Stimulated activated CD4-positive, alpha-beta T cell treated with anti-CD3 and anti-CD28 coated beads, TNF-alpha, amount 100 ng/mL, for 1 hour (primary cell): Measurements from ENCODE around the gene BRICD5.

Experiments
- DNase-seq, 3 donors: peaks; one replicate each; pipeline ENCODE4 v3.0.0-alpha.2; 2020; ENCODE audit warnings: low read depth in 3 of 3, low spot score in 1 of 3

Gene BRICD5

DNA sequence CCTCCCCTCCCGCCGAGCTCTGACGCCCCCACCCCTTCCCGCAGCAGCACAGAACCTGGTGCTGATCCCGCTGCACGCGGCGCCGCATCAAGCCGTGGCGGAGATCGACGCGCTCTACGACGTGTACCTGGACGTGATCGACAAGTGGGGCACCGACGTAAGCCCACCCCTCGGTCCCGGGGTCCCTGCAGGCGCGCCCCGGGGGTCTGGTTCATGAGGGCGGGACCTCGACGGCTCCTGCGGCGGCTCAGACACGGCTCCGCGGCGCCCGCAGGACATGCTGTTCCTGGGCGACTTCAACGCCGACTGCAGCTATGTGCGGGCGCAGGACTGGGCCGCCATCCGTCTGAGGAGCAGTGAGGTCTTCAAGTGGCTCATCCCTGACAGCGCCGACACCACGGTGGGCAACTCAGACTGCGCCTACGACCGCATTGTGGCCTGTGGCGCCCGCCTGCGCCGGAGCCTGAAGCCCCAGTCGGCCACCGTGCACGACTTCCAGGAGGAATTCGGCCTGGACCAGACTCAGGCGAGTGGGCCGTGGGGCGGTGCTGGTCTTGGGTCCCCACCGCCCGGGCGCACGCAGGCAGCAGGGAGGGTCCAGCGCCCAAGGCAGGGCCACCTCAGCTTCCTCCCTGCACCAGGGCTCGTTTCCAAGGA is 27.0 kb upstream of the BRICD5 start:
- no peak for DNase-seq

DNA sequence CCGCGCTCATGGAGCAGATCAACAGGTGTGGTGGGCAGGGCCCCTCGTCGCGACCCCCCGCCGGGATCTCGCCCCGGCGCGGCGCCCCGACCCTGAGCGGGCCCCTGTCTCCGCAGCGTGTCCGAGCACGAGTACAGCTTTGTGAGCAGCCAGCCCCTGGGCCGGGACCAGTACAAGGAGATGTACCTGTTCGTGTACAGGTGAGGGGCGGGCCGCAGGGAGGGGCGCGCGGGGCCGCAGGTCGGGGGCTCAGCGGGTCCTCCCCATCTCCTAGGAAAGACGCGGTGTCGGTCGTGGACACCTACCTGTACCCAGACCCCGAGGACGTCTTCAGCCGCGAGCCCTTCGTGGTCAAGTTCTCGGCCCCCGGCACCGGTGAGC is 26.4 kb upstream of the BRICD5 start:
- DNase-seq: no peak

DNA sequence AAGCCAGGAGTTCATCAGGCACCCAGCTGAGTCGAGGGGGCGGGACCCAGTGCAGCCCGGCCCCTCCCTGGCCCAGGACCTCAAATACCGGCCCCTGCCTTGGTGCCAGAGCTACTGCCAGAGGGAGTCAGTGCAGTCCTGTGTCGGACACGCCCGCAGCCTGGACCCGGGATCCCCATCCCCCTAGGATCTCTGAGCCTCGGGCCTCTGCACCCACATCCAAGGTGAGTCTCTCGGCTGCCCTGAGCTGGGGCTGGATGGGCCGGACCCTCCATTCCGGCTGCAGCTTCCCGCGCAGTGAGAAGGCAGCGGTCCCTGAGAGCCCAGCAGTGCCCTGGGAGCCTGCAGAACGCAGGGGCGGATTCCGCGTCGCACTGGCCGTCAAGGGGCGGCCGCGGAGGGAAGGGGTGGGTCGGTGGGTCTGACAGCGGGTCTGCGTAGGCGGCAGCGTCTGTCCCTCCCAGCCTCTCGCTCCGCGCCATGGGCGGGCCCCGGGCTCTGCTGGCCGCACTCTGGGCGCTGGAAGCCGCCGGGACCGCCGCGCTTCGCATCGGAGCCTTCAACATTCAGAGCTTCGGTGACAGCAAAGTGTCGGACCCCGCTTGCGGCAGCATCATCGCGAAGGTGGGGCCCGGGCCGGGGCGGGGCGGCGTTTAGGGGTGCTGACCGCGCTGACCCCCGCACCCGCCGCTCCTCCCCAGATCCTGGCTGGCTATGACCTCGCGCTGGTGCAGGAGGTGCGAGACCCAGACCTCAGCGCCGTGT is 25.9 kb upstream of the BRICD5 start, which contains the start of gene DNASE1L2:
TSS of gene DNASE1L2 (plus strand) at position 108 of the 765 bp plus-strand sequence. CDS start at position 481, 373 bp downstream.
- no peak for DNase-seq

DNA sequence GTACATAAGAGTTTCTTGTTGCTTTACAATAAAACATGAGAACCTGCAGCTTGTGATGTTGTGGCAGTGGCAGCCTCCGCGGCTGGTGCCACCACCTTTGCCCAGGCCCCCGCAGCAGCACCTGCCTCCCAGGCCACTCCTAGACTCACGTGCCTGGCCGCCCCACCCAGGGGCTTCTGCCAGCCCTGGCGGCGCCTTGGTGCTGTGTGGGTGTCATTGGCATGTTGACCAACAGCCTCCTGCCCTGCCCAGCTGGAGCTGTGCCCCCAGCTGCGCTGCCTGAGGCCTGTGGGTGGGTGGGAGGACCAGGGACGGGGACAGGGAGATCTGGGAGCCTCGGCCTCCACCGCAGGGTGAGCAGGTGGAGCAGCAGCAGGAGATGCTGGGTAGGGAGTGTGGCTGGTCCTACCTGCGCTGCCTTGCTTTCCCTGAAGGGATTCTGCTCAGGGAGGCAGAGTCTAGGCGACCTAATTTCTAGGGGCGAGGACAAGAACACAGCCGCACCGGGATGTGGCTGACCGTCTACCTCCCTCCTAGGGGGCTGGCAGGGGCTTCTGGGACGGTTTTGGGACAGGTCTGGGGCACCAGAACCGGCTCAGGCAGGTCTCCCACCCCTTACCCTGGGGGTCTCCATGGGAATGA is 25.2 kb upstream of the BRICD5 start:
- no peak for DNase-seq

DNA sequence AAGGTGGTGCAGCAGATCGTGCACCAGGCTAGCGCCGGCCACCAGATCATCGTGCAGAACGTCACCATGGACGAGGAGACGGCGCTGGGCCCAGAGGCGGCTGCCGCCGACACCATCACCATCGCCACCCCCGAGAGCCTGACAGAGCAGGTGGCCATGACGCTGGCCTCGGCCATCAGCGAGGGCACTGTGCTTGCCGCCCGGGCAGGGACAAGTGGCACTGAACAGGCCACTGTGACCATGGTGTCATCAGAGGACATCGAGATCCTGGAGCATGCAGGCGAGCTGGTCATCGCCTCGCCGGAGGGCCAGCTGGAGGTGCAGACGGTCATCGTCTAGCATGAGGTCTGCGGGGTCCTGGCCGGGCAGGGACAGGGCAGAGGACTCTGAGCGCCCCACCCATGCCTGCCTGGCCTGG is 24.6 kb upstream of the BRICD5 start:
- DNase-seq: no peak

DNA sequence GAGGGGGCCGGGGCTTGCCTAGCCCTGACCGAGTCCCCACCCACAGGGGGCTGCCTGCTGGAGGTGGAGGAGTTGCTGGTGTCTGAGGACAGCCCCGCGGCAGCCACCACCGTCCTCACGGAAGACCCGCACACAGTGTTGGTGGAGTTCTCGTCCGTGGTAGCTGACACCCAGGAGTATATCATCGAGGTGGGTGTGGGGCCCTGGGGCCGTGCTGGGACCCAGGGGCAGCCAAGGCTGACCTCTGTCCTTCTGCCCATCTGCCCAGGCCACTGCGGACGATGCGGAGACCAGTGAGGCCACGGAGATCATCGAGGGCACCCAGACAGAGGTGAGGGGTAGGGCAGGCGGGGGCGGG is 24.1 kb upstream of the BRICD5 start:
- DNase-seq: no peak

DNA sequence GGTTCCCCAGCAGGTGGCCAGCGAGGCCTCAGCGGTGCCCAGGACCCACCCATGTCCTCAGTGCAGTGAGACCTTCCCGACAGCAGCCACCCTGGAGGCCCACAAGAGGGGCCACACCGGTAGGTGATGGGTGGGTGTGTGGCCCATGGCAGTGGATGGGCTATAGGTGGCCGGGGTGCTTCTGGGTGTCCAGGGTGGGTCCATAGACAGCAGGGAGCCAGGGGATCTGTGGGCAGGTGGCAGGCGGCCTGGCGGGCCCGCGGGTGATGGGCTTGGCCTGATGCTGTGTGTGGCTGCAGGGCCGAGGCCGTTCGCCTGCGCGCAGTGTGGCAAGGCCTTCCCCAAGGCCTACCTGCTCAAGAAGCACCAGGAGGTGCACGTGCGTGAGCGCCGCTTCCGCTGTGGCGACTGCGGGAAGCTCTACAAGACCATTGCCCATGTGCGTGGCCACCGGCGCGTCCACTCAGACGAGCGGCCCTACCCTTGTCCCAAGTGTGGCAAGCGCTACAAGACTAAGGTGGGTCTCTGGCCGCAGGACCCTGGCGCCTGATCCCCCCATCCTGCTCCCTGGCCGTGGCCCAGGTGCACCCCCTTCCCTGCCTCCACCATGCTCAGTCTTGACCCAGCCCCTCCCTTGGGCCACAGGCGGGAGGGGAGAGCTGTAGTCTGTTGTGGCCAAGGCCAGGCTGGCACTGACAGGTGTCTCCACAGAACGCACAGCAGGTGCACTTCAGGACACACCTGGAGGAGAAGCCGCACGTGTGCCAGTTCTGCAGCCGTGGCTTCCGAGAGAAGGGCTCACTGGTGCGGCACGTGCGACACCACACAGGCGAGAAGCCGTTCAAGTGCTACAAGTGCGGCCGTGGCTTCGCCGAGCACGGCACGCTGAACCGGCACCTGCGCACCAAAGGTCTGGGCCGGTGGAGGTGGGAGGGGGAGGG is 23.5 kb upstream of the BRICD5 start:
- no peak for DNase-seq

DNA sequence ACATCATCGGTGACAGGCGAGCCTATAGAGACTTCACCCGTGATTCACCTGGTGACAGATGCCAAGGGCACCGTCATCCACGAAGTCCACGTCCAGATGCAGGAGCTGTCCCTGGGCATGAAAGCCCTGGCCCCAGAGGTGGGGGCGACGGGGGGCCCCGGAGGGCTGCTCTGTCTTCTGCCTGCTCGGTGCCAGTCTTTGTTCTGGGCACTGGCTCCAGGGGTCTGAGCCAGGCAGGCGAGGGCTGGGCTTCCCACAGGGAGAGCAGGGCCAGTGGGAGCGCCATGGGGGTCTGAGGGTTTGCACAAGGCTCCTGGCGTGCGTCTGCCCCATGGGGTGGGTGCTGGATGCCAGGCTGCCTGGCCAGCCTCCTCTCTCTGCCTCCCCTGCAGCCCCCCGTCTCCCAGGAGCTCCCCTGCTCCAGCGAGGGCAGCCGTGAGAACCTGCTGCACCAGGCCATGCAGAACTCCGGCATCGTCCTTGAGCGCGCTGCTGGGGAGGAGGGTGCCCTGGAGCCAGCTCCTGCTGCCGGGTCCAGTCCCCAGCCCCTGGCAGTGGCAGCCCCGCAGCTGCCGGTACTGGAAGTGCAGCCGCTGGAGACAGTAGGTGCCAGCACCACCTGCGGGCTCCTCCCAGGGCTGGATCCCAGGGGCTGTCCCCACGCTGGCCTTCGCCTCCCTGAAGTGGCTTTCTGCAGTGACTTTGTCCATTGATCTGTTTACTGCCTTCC is 22.5 kb upstream of the BRICD5 start:
- no peak for DNase-seq

DNA sequence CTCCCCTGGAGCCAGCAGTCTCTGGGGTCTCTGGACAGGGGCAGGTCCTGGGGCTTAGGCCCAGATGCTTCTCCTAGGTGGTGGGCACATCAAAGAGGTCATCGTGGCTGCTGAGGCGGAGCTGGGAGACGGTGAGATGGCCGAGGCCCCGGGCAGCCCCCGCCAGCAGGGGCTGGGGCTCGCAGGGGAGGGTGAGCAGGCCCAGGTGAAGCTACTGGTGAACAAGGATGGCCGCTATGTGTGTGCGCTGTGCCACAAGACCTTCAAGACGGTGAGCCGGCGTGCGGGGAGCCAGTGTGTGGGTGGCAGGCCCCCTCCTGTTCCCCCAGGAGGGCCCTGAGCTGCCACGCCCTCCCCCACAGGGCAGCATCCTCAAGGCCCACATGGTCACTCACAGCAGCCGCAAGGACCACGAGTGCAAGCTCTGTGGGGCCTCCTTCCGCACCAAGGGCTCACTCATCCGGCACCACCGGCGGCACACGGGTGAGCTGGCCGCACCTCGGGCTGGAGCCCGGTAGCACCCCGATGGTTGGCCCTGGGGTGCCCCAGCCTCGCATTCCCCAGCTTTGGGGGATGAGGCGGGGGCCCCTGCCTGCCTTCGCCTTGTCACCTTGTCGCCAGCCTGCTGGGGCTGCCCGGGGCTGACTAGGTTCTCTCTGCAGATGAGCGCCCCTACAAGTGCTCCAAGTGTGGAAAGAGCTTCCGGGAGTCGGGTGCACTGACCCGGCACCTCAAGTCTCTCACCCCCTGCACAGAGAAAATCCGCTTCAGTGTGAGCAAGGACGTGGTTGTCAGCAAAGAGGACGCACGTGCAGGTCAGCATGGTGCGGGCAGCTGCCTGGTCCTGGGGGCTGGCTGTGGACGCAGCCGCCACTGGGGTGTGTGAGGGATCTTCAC is 21.7 kb upstream of the BRICD5 start:
- DNase-seq: no peak

DNA sequence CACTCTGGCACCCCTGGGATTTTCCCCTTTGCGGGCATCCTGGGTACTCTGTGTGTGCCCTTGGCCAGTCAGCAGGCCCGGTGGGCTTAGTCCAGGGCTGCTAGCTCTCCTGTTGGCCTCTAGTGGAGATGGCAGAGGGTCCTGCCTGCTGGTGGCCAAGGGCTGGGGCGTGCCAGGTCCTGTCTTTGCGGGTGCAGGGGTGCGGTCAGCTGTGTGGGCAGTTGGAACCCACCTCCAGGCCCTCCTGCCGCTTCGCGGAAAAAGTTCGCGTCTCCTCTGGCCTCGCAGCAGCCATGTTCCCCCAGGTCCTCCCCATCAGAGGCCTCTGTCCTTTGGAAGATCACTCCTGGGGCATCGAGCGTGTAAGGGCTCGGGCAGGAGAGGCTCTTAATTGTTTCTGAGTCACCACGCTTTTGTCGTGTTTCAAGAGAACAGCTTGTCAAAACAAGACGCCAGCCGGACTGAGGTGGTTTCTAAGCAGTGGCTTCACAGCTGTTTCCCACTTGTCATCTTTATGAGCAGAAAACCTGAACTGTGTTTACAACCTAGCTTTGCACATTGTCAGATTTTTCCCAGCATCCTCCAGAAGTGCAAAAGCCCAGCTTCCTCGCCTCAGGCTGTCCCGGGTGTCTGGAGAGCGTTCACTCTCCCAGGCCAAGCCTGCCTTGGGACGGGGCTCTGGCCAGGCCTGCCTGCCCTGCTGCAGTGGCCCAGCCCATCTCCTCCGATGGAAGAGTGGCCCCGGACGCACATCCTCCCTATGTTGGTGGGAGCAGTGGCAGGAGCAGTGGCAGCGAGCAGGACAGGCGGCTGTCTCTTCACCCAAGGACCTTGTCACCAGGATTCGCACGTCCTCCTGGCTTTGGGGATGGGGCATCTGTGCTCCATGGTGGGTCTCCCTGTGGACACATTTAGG is 20.6 kb upstream of the BRICD5 start:
- no peak for DNase-seq

DNA sequence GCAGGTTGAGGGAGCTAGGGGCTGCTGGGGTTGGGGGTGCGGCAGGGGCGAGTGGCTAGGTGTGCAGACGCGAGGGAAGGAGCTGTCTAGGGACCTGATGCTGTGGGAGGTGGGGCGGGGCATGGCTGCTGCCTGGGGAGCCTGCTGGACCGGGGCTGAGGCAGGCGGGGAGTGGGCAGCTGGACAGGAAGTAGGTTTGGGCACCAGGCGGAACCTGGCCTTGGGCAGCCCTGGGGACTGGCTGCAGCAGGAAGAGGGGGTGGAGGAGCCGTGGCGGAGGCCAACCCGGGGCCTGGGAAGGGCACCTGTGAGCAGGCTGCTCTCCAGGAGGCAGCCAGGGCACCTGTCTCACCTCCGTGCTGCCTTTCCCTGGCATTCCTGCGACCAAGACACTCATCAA is 19.7 kb upstream of the BRICD5 start:
- DNase-seq: no peak

DNA sequence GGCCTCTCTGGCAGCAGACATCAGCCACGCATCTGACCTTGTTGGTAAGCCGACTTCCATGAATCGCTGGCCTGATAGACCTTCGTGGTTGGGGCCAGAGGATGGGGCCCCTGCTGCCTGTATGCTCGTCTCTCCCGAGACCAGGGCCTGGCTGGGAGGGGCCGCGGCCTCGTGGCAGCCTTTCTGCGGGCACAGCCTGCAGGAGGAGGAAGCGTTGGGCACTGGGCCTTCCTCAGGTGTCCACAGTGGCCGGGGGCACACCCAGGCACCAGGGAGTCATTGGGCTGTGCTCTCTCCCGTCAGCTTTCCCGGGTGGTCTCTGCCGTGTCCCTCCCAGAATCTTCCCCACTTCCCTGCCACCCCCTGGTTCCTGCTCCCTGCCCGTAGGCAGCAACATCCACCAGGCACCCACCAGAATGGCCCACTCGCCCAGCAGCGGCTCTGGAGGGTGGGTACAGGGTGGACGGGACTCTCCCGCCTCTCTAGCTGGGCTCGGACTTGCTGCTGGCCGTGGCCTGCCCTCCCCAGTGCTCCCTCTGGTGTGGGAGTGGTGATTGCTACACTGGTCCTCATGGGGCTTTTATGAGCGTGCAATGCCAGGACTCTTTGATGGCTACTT is 19.1 kb upstream of the BRICD5 start:
- no peak for DNase-seq

DNA sequence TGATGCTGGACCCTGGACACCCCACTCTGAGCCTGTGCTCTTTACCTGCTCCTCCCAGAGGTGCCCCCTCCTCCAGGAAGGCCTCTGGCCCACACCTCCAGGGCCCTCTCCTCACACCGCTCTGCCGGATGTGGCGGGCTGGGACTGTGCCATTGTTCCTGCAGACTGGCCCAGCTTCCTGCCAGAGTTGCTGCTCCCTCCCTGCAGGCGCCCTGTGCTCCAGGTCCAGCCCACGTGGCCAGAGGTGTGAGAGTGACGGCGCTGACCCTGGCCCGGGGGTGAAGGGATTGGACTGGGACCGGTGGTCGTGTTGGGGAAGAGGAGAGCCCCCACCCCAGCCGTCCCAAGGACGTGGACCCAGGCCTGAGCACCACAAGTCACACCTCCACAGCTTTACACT is 18.4 kb upstream of the BRICD5 start:
- no peak for DNase-seq

DNA sequence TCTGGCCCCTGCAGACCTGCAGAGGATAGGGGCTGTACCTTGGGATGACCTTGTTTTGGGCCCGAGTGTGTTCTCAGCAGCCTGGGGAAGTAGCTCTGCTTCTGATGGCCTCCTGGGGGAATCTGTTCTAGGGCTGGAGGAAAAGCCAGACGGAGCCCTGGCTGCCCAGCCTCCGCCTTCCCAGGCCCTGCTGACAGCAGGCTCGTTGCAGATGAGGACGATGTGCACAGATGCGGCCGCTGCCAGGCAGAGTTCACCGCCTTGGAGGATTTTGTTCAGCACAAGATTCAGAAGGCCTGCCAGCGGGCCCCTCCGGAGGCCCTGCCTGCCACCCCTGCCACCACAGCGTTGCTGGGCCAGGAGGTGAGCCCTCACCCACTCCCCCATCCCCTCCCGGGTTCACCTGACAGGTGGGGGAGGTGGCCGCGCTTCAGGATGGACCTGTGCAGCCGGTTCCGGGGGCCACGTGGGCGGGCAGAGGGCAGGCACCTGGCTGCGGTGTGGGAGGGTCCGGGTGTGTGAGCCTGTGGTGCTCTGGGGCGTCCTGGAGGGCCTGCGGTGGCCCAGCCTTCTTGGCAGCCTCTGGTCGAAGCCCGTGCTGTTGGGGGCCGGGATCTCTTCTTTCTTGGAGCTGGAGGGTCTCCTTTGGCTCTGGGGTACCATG is 17.6 kb upstream of the BRICD5 start:
- no peak for DNase-seq

DNA sequence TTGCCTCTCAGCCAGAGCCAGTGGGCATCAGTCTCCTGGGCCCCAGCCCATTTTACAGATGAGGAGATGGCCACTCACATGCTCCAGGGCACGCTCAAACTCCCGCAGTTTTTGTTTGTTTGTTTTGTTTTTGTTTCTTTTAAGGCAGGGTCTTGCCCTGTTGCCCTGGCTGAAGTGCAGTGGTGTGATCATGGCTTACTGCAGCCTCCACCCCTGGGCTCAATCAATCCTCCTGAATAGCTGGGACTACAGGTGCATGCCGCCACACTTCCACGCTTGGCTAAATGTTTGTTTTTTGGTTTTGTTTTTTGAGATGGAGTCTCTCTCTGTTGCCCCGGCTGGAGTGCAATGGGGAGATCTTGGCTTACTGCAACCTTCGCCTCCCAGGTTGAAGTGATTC is 16.3 kb upstream of the BRICD5 start:
- no peak for DNase-seq

DNA sequence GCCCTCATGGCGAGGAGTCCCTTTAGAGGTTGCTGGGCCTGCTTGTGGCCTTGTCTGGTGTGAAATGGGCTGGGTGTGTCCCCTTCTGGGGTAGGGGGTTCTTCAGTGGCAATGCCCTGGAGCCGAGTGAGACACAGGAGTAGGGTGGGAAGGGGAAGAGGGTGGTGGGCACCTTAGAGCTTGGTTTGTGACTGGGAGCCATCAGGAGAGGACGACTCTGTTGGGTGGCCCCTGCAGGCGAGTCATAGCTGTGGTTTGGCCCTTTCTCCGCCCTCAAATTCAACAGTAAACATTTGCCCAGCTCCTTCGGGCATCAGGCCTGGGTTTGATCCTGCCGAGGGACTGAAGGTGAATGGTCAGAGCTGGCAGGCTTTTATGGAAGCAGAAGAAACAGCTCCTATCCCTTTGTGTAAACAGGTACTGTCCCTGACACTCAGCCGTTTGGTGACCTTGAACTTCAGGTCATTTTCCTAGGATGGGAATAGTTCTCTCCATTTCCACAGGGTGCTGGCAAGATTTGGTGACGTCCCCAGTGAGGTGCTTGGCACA is 15.7 kb upstream of the BRICD5 start:
- no peak for DNase-seq

DNA sequence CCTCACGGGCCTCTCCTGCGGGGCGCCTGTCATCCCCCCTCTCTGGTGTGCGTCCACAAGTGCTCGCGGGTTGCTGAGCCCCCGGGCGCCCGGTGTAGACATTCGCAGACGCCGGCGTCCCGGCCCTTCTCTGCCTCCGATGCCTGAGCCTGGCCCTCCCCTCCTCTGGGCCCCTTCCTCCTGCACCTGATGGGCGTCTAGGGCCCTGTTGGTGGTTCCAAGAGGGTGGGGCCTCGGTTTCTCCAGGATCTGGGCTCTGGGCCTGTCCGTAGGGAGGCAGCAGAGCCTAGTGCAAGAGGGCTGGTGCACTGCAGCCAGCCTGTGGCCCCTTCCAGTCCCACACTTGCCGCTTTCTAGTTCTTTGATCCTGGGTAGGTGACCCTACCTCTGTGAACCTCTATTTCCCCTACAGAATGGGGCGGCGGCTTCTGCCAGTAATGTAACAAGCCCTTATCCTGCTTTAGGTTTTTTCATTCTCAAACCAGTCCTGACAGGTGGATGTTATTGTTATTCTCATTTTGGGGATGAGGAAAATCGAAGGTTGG is 13.4 kb upstream of the BRICD5 start:
- DNase-seq: no peak
